Skeletal muscle satellite cell (primary cell): ENCODE data around the gene OTUB1.

Experiments
- H3K27me3 ChIP-seq: 2 replicates; pipeline ENCODE4 v1.7.0; 2013; ENCODE audit warnings: low read length; ENCODE audit not compliant: control insufficient read depth, insufficient read depth
- H3K36me3 ChIP-seq: 2 replicates; pipeline ENCODE4 v1.7.0; 2013; ENCODE audit warnings: mild to moderate bottlenecking, control low read depth, low read length; ENCODE audit not compliant: insufficient read depth
- H3K4me1 ChIP-seq: 2 replicates; pipeline ENCODE4 v1.7.0; 2013; ENCODE audit warnings: low read length; ENCODE audit not compliant: control insufficient read depth, insufficient read depth
- H3K4me2 ChIP-seq: 2 replicates; pipeline ENCODE4 v1.7.0; 2013; ENCODE audit warnings: mild to moderate bottlenecking, low read length
- H3K4me3 ChIP-seq: 2 replicates; pipeline ENCODE4 v1.7.0; 2013; ENCODE audit warnings: low read length
- H3K9ac ChIP-seq: 2 replicates; pipeline ENCODE4 v1.7.0; 2013; ENCODE audit warnings: mild to moderate bottlenecking, low read depth, low read length, moderate library complexity
- H3K9me3 ChIP-seq: replicated peaks from 2 replicates; pipeline ENCODE4 v1.7.0; 2013; ENCODE audit warnings: mild to moderate bottlenecking, control low read depth, low read length

OTUB1 gene

GRCh38 chr11:64034411-64034811 lies 48.2 kb downstream of the OTUB1 start:
- no peak overlapping the region for H3K4me2 ChIP-seq
- H3K4me1 ChIP-seq = no peaks in the 10 kb centered on the region
- no peaks in the 10 kb centered on the region for H3K36me3 ChIP-seq
- H3K9me3 ChIP-seq = no peaks in the 10 kb centered on the region
- H3K27me3 ChIP-seq = peaks cover 11% of the 10 kb centered on the region
- no peak overlapping the region for H3K4me3 ChIP-seq
- H3K9ac ChIP-seq = no peak overlapping the region

- Histone ChIP-seq H3K4me3 (no peak overlapping the region), H3K9ac (no peak overlapping the region), H3K4me2 (peak overlapping the region; percentile 52), H3K36me3 (no peaks in the 10 kb centered on the region), H3K9me3 (no peaks in the 10 kb centered on the region), H3K27me3 (peaks cover 11% of the 10 kb centered on the region), H3K4me1 (no peaks in the 10 kb centered on the region)
Measured at GRCh38 chr11:64035081-64035524, 48.9 kb downstream of the OTUB1 start.

DNA sequence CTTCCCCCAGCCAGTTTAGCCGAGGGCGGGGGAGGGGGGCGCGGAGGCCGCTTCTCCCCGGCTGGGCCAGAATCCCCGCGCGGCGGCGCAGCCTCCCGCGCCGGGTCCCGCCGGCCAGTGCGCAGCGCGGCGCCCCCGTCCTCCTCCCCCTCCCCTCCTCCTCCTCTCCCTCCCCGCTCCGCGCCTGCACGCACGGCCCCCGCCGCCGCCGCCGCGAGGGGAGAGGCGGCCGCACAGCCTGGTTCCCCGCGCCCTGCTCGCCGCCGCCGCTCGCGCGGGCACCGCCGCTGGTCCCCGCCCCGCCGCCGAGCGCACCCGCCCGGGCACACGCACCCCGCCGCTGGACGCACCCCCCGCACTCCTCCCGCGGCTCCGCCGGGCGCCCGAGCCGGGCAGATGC lies 49.3 kb downstream of the OTUB1 start, which contains the start of gene FLRT1:
Gene FLRT1, plus strand, starts transcription at position 356 of the 400 bp plus-strand sequence. CDS start 80,337 bp downstream, outside the sequence.
- peak within 1 kb of the TSS; percentile 87 for H3K4me2 ChIP-seq
- H3K4me1 ChIP-seq = no peaks in the 10 kb centered on the region
- peak within 1 kb of the TSS; percentile 64 for H3K4me3 ChIP-seq
- H3K9ac ChIP-seq = no peak within 1 kb of the TSS
- no peaks in the 10 kb centered on the region for H3K36me3 ChIP-seq
- peaks cover 11% of the 10 kb centered on the region for H3K27me3 ChIP-seq
- no peaks in the 10 kb centered on the region for H3K9me3 ChIP-seq

- H3K4me3 ChIP-seq = peak overlapping the region; percentile 64
- peak overlapping the region; percentile 87 for H3K4me2 ChIP-seq
- no peaks in the 10 kb centered on the region for H3K4me1 ChIP-seq
- H3K36me3 ChIP-seq = no peaks in the 10 kb centered on the region
- H3K27me3 ChIP-seq = peaks cover 11% of the 10 kb centered on the region
- no peaks in the 10 kb centered on the region for H3K9me3 ChIP-seq
- H3K9ac ChIP-seq = no peak overlapping the region
Measured at GRCh38 chr11:64036087-64037026, 50.1 kb downstream of the OTUB1 start.

GRCh38 chr11:64037027-64037634 lies 50.9 kb downstream of the OTUB1 start:
- Histone ChIP-seq H3K36me3 (no peaks in the 10 kb centered on the region), H3K9me3 (no peaks in the 10 kb centered on the region), H3K27me3 (peaks cover 11% of the 10 kb centered on the region), H3K9ac (no peak overlapping the region), H3K4me3 (no peak overlapping the region), H3K4me1 (no peaks in the 10 kb centered on the region), H3K4me2 (no peak overlapping the region)

DNA sequence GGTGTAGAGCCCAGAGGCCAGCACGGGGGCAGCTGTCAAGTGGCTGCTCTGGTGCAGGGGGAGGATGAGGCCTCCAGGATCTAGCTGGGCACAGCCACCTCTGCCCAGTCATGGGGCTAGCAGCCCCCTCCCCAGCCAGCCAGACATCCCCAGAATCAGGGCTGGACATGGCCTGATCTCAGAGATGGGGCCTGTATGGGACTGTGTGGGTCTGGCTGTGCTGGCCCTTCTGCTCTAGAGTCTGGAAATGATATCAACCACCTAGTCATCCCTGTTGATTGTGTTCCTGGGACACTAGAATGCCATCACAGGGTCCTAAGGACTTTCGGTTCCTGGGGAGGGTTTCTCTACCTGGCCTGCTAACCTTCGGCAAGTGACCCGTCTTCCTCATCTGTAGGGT lies 52.3 kb downstream of the OTUB1 start:
- H3K4me1 ChIP-seq = no peaks in the 10 kb centered on the region
- no peaks in the 10 kb centered on the region for H3K9me3 ChIP-seq
- H3K9ac ChIP-seq = no peak overlapping the region
- H3K4me3 ChIP-seq = no peak overlapping the region
- peaks cover 11% of the 10 kb centered on the region for H3K27me3 ChIP-seq
- H3K4me2 ChIP-seq = no peak overlapping the region
- H3K36me3 ChIP-seq = no peaks in the 10 kb centered on the region

DNA sequence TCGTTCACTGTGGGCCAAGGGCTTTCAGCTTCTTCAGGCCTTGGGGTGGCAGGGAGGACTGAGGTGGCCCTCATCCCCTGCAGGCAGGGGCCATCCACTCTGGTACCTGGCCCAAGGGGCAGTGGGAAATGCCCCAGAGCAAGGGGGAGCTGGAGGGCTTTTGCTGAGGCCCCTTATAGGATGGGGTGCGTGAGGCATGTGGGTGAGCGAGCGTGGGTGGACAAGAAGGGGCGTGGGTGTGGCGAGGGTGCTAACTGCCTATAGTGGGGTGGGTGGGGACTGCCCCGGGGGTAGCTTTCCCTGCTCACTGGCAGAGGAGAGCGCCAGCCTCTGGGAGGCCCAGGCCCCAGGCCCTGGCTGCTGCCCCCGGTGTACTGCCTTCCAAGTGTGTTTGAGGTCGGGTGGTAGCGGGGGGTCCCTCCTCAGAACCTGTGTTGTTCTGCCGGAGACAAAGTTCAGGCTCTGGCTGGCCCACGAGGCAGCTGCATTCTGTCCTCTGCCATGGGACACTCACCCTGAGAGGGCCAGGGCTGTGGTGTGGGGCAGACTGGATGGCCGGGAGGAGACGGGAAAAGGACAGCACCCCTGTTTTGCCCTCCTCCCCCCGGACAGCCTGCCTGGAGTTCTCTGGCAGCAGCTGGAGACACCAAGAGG lies 52.9 kb downstream of the OTUB1 start:
- Histone ChIP-seq H3K9ac (no peak overlapping the region), H3K4me2 (no peak overlapping the region), H3K9me3 (no peaks in the 10 kb centered on the region), H3K27me3 (peaks cover 11% of the 10 kb centered on the region), H3K36me3 (no peaks in the 10 kb centered on the region), H3K4me1 (no peaks in the 10 kb centered on the region), H3K4me3 (no peak overlapping the region)

GRCh38 chr11:64040684-64041322 lies 54.6 kb downstream of the OTUB1 start:
- H3K9ac ChIP-seq = no peak overlapping the region

GRCh38 chr11:64041846-64042245 lies 55.6 kb downstream of the OTUB1 start:
- H3K4me3 ChIP-seq = no peak overlapping the region
- no peaks in the 10 kb centered on the region for H3K9me3 ChIP-seq
- H3K9ac ChIP-seq = no peak overlapping the region
- no peak overlapping the region for H3K4me2 ChIP-seq
- no peaks in the 10 kb centered on the region for H3K4me1 ChIP-seq
- H3K27me3 ChIP-seq = no peaks in the 10 kb centered on the region
- H3K36me3 ChIP-seq = no peaks in the 10 kb centered on the region

More at GRCh38 chr11:64040684-64041322, 54.6 kb downstream of the OTUB1 start:
- Histone ChIP-seq H3K4me2 (no peak overlapping the region), H3K4me3 (no peak overlapping the region), H3K27me3 (no peaks in the 10 kb centered on the region), H3K9me3 (no peaks in the 10 kb centered on the region), H3K36me3 (no peaks in the 10 kb centered on the region), H3K4me1 (no peaks in the 10 kb centered on the region)

DNA sequence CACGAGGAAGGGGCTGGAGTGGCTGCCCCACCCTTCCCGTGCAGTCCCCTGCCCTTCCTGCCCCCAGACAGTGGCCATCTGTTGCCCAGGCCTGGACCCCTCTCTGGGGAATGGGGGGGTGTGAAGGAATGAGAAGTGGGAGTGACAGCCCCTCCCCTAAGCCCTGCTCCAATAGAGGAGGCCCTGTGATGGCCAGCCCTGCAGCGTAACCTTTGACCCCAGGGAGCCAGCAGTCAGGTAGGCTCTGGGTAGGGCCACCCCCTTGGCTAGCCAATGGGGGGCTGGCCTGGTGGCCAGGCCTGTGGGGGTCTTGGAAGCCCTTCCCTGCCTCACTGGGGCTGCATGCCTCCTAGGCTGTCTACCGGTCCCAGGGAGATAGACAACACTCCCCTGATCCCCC lies 56.1 kb downstream of the OTUB1 start:
- no peaks in the 10 kb centered on the region for H3K9me3 ChIP-seq
- H3K9ac ChIP-seq = no peak overlapping the region
- H3K4me1 ChIP-seq = no peaks in the 10 kb centered on the region
- no peak overlapping the region for H3K4me2 ChIP-seq
- no peaks in the 10 kb centered on the region for H3K36me3 ChIP-seq
- no peak overlapping the region for H3K4me3 ChIP-seq
- H3K27me3 ChIP-seq = no peaks in the 10 kb centered on the region

- Histone ChIP-seq H3K9ac (no peak overlapping the region), H3K36me3 (no peaks in the 10 kb centered on the region), H3K9me3 (no peaks in the 10 kb centered on the region), H3K4me1 (no peaks in the 10 kb centered on the region), H3K4me3 (no peak overlapping the region), H3K27me3 (no peaks in the 10 kb centered on the region), H3K4me2 (no peak overlapping the region)
Measured at GRCh38 chr11:64043545-64043944, 57.3 kb downstream of the OTUB1 start.
